GM21447 (cell line): ENCODE results near the gene ANKRD22.
"Not testable (repeated sequence)": the region's sequence is repeated elsewhere in the genome, so short reads cannot be mapped to it uniquely, and the experiment has no call there.

Source experiments
- ATAC-seq: cut with Tn5 transposase; IDR thresholded peaks from one replicate; pipeline ENCODE4 v1.9.1; 2021; ENCODE audit not compliant: unreplicated experiment

Gene ANKRD22

GRCh38 chr10:88838766-88839350 lies 12.8 kb downstream of the ANKRD22 start:
- no peak for ATAC-seq

GRCh38 chr10:88837632-88838031 lies 14.0 kb downstream of the ANKRD22 start:
- not testable (repeated sequence) for ATAC-seq

DNA sequence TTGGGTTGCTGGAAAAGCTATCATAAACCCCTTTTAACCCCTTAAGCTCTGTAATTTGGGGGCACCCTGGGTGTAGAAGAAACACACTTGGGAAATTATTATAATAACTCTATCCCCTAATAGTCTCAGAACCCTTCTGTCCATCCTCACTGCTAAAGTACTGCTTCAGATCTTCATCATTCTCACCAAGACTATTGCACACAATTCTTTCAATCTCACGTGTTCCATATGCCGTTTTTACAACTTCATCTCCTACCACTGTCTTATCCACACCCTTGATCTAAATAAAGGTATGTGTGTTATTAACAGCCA lies 15.8 kb downstream of the ANKRD22 start:
- ATAC-seq: no peak

DNA sequence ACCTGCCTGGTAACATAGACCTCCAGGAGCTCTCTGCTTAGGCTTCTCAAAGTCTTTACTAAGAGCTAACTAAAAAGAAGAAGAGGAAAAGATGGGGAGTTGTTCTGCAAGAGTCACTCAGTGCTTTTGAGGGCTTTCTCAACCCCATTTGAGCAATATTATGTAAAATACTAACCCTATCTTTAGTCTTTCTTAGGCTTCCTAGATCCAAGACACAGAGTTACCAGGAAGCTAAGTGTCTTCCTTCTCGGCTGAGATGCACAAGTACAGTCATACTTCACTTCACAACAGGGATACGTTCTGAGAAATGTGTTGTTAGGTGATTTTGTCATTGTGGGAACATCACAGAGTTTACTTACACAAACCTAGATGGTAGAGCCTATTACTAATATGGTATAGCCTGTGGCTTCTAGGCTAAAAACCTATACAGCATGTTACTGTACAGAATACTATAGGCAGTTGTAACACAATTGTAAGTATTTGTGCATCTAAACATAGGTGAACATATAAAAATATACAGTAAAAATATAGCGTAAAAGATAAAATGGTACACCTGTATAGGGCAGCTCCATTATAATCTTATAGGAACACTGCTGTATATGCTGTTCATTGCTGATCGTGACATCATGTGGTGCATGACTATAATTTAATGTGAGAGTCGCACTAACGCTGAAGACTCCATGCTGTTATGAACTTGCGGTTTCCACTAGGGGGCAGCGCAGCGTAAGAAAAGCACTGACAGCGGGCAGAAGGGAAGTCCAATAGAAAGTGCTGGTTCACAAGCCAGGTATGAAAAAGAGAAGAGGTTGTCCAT lies 16.3 kb downstream of the ANKRD22 start:
- peak; percentile 88 for ATAC-seq

- ATAC-seq: no peak
Measured at GRCh38 chr10:88833723-88834122, 17.9 kb downstream of the ANKRD22 start.

DNA sequence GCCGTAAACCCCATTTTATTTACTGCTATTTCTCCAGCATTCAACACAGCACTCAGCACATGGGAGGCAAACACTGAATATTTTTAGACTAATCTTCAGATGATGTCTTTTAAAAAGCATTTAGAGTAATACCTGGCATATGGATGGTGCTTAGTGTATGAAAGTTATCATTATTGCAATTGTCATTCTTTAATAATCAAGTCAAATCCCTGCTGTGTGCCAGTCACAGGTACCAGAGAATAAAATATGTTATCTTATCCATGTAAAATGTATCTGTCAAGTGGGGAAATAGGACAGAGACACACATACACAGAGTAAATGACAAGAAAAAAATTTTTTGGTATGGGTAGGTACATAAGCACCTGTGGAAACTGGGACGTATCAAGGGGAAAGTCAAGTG lies 18.5 kb downstream of the ANKRD22 start:
- no peak for ATAC-seq

DNA sequence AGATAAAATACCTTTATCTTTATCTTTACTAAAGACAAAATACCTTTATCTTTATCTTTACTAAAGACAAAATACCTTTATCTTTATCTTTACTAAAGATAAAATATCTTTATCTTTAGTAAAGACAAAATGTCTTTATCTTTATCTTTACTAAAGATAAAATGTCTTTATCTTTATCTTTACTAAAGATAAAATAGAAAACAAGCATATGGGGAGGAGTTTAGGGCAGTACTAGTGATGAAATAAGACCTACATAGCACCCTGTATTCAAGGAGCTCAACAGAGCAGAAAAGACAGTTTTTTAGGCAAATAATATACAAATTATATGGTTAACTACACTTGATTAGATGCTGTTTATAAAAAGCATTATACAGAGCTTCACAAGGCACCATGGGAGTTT lies 19.3 kb downstream of the ANKRD22 start:
- no peak for ATAC-seq

GRCh38 chr10:88831709-88832108 lies 19.9 kb downstream of the ANKRD22 start:
- no peak for ATAC-seq

GRCh38 chr10:88830643-88831268 lies 20.9 kb downstream of the ANKRD22 start:
- no peak for ATAC-seq

GRCh38 chr10:88828310-88828709 lies 23.3 kb downstream of the ANKRD22 start:
- no peak for ATAC-seq

- ATAC-seq: no peak
Measured at GRCh38 chr10:88827671-88828070, 24.0 kb downstream of the ANKRD22 start.

GRCh38 chr10:88826388-88826787 lies 25.3 kb downstream of the ANKRD22 start:
- no peak for ATAC-seq

DNA sequence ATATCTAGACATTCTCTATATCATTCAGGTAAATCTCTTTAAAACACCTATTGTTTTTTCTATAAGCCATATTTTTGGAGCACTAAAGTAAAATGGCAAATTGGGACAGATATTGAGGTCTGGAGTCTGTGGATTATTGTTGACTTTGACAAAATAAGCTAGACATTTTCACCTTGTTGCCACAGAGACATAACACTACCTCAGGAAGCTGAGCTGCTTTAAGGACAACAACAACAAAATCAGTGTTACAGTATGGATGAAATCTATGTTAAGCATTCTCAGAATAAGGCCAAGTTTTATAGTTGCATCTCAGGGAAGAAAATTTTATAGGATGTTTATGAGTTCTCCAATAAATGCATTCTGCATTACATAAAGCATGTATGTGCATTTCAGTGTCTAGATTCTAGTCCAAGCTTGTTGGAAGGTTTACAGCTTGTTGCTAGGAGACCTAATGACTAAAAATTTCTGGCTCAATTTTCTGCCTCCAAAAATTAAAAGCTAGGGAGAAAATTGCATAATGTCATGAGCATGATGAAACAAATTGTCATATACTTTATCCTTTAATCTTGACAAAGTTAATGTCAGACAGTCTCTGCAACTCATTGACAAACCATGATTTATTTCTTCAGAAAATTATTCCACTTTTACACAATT lies 30.8 kb downstream of the ANKRD22 start:
- no peak for ATAC-seq

DNA sequence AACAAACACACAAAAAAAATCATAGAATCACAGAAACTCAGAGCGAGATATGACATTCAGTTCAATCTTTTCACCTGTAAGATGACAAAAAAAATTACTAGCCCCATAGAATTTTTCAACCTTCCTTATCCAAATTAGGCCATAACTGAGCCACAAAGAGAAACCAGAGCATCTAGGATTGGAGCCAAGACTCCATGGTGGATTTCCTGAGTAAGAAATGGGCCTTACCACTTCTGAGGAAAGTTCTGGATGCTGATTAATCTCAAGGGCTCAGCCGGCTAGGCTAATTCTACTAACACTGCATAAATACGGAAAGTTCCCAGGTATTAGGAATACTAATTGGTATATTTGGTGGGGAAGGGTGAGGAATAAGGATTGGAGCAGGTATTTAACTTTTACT lies 32.4 kb downstream of the ANKRD22 start:
- no peak for ATAC-seq

GRCh38 chr10:88813200-88813599 lies 38.4 kb downstream of the ANKRD22 start:
- no peak for ATAC-seq

DNA sequence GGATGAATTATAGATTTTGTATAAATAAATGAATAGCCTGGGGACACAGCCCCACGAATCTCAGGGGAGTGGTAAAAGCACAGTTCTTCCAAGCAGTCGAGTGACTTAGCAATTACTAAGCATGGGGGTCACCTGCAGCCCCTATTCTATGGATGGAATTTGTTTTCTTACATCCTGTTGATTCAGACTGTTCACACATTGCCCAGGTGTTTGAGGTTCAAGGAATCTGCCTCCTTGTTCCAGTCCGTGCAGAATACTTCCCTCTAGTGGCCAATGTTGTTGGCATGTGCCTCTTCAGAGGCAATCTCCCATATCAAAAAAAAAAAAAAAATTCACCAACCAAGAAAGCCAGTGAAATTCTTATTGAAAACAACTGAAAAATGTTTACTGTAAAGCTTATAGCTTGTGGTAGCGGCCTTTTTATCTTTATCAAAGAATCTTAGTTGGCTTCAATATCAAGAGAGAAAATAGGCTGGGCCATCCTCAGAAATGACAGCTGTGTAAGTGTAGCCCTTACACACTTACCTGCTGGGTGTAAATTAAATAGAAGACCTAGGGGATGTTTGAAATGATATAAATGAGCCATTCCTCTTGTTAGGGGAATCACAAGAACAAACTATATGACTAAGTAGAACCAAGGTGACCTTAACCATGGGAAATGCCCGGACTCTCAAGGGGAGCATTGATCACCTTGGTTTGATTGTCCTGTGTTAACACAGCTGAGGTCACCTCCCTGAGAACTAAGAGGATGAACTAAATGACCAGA lies 41.3 kb downstream of the ANKRD22 start:
- ATAC-seq: no peak

- no peak for ATAC-seq
Measured at GRCh38 chr10:88809621-88810020, 42.0 kb downstream of the ANKRD22 start.

DNA sequence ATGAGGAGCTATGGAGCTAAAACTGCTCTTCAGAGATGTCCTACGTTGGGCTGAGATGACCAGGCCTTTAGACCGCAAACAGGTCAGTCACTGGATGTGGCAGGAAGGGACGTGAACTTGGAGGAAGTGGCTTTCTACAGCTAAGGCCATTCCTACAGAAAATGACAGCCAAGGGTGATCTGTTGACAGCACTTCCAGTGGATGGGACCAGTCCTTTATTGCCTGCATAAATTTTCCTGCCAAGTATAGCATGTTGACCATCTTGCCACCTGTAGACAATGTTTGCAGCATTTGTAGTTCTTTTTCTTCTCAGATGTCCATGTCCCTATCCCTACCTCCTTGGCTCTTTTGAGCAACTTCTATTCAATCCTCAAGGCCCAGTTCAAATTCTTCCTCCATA lies 45.7 kb downstream of the ANKRD22 start:
- no peak for ATAC-seq

- no peak for ATAC-seq
Measured at GRCh38 chr10:88805361-88805760, 46.3 kb downstream of the ANKRD22 start.

GRCh38 chr10:88804083-88804812 lies 47.4 kb downstream of the ANKRD22 start:
- no peak for ATAC-seq

DNA sequence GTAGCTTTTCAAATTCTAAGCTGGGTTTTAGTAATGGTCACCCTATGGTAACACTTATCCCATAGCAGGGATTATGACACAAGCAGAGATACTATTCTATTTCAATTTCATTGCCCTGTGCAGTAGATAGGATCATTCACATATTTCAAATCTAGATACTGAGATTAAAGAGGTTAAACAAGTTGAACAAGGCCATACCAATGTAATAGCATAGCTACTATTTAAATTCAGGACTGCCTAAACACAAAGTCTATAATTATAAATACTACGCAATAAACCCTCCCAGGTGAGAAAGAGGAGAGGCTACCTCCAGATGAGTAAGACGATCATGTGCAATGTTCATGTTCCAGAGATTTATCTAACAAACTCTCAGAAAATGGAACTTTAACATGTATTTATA lies 48.0 kb downstream of the ANKRD22 start:
- ATAC-seq: no peak
